ENCODE measurements around the gene RAB3D. TPM values are rescaled to one million over a fixed set of nuclear protein-coding genes. Genes with fewer than 3 reads are reported as not detected.
A peak's percentile ranks its signal among the peaks of the same experiment; 100 is the strongest.

The RAB3D gene
- total RNA-seq, 6 experiments from 2014 or later = 2.7 to 4.5 (median 4.0) TPM

GRCh38 chr19:11363881-11364280, 24.4 kb upstream of the RAB3D start:
- WGBS (ENCODE audit: insufficient coverage, low coverage, low lambda C conversion rate, missing lambda C conversion rate) = no CpG with 5 or more reads among the region's 10 CpGs
- no peak overlapping the region for H3K4me3 ChIP-seq
- peaks cover 0 to 18% (median 3%) of the 10 kb centered on the region in 4 donors for H3K4me1 ChIP-seq
- no peak overlapping the region for H3K27ac ChIP-seq
- ATAC-seq (no peak), DNase-seq (no peak)
- H3K27me3 ChIP-seq = no peaks in the 10 kb centered on the region
- no peaks in the 10 kb centered on the region for H3K9me3 ChIP-seq
- TF ChIP-seq CTCF (IDR thresholded peaks at IDR 0.05) (no peak), POLR2A (IDR thresholded peaks at IDR 0.05) (no peak)
- H3K36me3 ChIP-seq = no peaks in the 10 kb centered on the region
- intact Hi-C loops (cut with DNase I) = no loop called here

- intact Hi-C loops (cut with DNase I) = no loop called here
- DNase-seq (peak in 1 of 3 donors; percentile 50), ATAC-seq (no peak)
- no peaks in the 10 kb centered on the region for H3K27me3 ChIP-seq
- no peak overlapping the region for H3K27ac ChIP-seq
- H3K4me1 ChIP-seq = peaks cover 0 to 18% (median 3%) of the 10 kb centered on the region in 4 donors
- no peaks in the 10 kb centered on the region for H3K9me3 ChIP-seq
- no peak for TF ChIP-seq POLR2A (IDR thresholded peaks at IDR 0.05)
- no peak for TF ChIP-seq CTCF (IDR thresholded peaks at IDR 0.05)
- no peak overlapping the region for H3K4me3 ChIP-seq
- WGBS (ENCODE audit: insufficient coverage, low coverage, low lambda C conversion rate, missing lambda C conversion rate) = 95% methylated on average over 21 of the region's 35 CpGs
- no peaks in the 10 kb centered on the region for H3K36me3 ChIP-seq
Observed at GRCh38 chr19:11361771-11362731, 22.6 kb upstream of the RAB3D start.

GRCh38 chr19:11361037-11361770, 21.7 kb upstream of the RAB3D start:
- H3K9me3 ChIP-seq = no peaks in the 10 kb centered on the region
- peaks cover 0 to 18% (median 3%) of the 10 kb centered on the region in 4 donors for H3K4me1 ChIP-seq
- intact Hi-C loops (cut with DNase I) = no loop called here
- WGBS (ENCODE audit: insufficient coverage, low coverage, low lambda C conversion rate, missing lambda C conversion rate) = 35% methylated on average over 11 of the region's 43 CpGs
- no peaks in the 10 kb centered on the region for H3K36me3 ChIP-seq
- no peaks in the 10 kb centered on the region for H3K27me3 ChIP-seq
- DNase-seq = peak; percentile 87 to 90 (median 88)
- peak; percentile 87 to 96 (median 90) for ATAC-seq
- H3K4me3 ChIP-seq = peak overlapping the region in 1 of 3 donors; percentile 35
- H3K27ac ChIP-seq = no peak overlapping the region
- TF ChIP-seq POLR2A (IDR thresholded peaks at IDR 0.05) (no peak), CTCF (IDR thresholded peaks at IDR 0.05) (no peak)

- Histone ChIP-seq H3K4me1 (peaks cover 0 to 15% (median 3%) of the 10 kb centered on the region in 4 donors), H3K27ac (no peak overlapping the region), H3K27me3 (no peaks in the 10 kb centered on the region), H3K36me3 (no peaks in the 10 kb centered on the region), H3K4me3 (no peak overlapping the region), H3K9me3 (no peaks in the 10 kb centered on the region)
- TF ChIP-seq POLR2A (IDR thresholded peaks at IDR 0.05) (no peak), CTCF (IDR thresholded peaks at IDR 0.05) (no peak)
- 92% methylated on average over 11 of the region's 11 CpGs for WGBS (ENCODE audit: insufficient coverage, low coverage, low lambda C conversion rate, missing lambda C conversion rate)
- DNase-seq (peak in 1 of 3 donors; percentile 47), ATAC-seq (no peak)
- intact Hi-C loops (cut with DNase I) = no loop called here
Observed at GRCh38 chr19:11359421-11359820, 20.0 kb upstream of the RAB3D start.

Data from right lobe of liver (tissue), 6 donors.